ENCODE results near the gene RAD9A. TPM values are rescaled to one million over a fixed set of nuclear protein-coding genes. Genes with fewer than 3 reads are reported as not detected.

RAD9A gene
- total RNA-seq, 1 experiment from 2014 or later, result 8.1 TPM

GRCh38 chr11:67371911-67372320 lies 19.9 kb upstream of the RAD9A start:
- no peak for DNase-seq (ENCODE audit: low read depth, low spot score)
- in situ Hi-C loops (cut with HindIII; ENCODE audit: low pct_unique_long_range_greater_than_20kb, low sequenced_read_pairs), result no loop called here

- DNase-seq (ENCODE audit: low read depth, low spot score), result no peak
- in situ Hi-C loops (cut with HindIII; ENCODE audit: low pct_unique_long_range_greater_than_20kb, low sequenced_read_pairs), result no loop called here
These were observed 19.3 kb upstream of the RAD9A start for GRCh38 chr11:67372321-67372992.

GRCh38 chr11:67372993-67373647 lies 18.7 kb upstream of the RAD9A start, which contains the start of gene CLCF1:
TSS of gene CLCF1 (minus strand) at chr11:67373598. CDS start at chr11:67373539, 59 bp downstream.
- peak; percentile 19 for DNase-seq (ENCODE audit: low read depth, low spot score)
- in situ Hi-C loops (cut with HindIII; ENCODE audit: low pct_unique_long_range_greater_than_20kb, low sequenced_read_pairs), result no loop called here

GRCh38 chr11:67373648-67374570 lies 17.9 kb upstream of the RAD9A start:
- peak; percentile 43 for DNase-seq (ENCODE audit: low read depth, low spot score)
- in situ Hi-C loops (cut with HindIII; ENCODE audit: low pct_unique_long_range_greater_than_20kb, low sequenced_read_pairs), result no loop called here

- DNase-seq (ENCODE audit: low read depth, low spot score), result no peak
- in situ Hi-C loops (cut with HindIII; ENCODE audit: low pct_unique_long_range_greater_than_20kb, low sequenced_read_pairs), result no loop called here
These were observed 17.1 kb upstream of the RAD9A start for GRCh38 chr11:67374571-67375281.

- no peak for DNase-seq (ENCODE audit: low read depth, low spot score)
- in situ Hi-C loops (cut with HindIII; ENCODE audit: low pct_unique_long_range_greater_than_20kb, low sequenced_read_pairs), result no loop called here
These were observed 16.3 kb upstream of the RAD9A start for GRCh38 chr11:67375320-67376055.

GRCh38 chr11:67376063-67376820 lies 15.5 kb upstream of the RAD9A start:
- DNase-seq (ENCODE audit: low read depth, low spot score), result no peak
- in situ Hi-C loops (cut with HindIII; ENCODE audit: low pct_unique_long_range_greater_than_20kb, low sequenced_read_pairs), result no loop called here

GRCh38 chr11:67376873-67377808 lies 14.6 kb upstream of the RAD9A start:
- no peak for DNase-seq (ENCODE audit: low read depth, low spot score)
- in situ Hi-C loops (cut with HindIII; ENCODE audit: low pct_unique_long_range_greater_than_20kb, low sequenced_read_pairs), result no loop called here

- DNase-seq (ENCODE audit: low read depth, low spot score), result no peak
- in situ Hi-C loops (cut with HindIII; ENCODE audit: low pct_unique_long_range_greater_than_20kb, low sequenced_read_pairs), result no loop called here
These were observed 13.2 kb upstream of the RAD9A start for GRCh38 chr11:67378544-67378943.

GRCh38 chr11:67379061-67380058 lies 12.4 kb upstream of the RAD9A start:
- in situ Hi-C loops (cut with HindIII; ENCODE audit: low pct_unique_long_range_greater_than_20kb, low sequenced_read_pairs), result no loop called here
- DNase-seq (ENCODE audit: low read depth, low spot score), result no peak

GRCh38 chr11:67381244-67381972 lies 10.4 kb upstream of the RAD9A start:
- no peak for DNase-seq (ENCODE audit: low read depth, low spot score)
- in situ Hi-C loops (cut with HindIII; ENCODE audit: low pct_unique_long_range_greater_than_20kb, low sequenced_read_pairs), result no loop called here

- in situ Hi-C loops (cut with HindIII; ENCODE audit: low pct_unique_long_range_greater_than_20kb, low sequenced_read_pairs), result no loop called here
- DNase-seq (ENCODE audit: low read depth, low spot score), result peak; percentile 75
These were observed 9.3 kb upstream of the RAD9A start for GRCh38 chr11:67382276-67383136.

- DNase-seq (ENCODE audit: low read depth, low spot score), result no peak
- in situ Hi-C loops (cut with HindIII; ENCODE audit: low pct_unique_long_range_greater_than_20kb, low sequenced_read_pairs), result no loop called here
These were observed 6.9 kb upstream of the RAD9A start for GRCh38 chr11:67384851-67385366.
